BJ (cell line): ENCODE data around the gene DYNC1I2. TPM values are rescaled to one million over a fixed set of nuclear protein-coding genes. Genes with fewer than 3 reads are reported as not detected.

Experiments used
- CTCF ChIA-PET: fragments of 350-600 bp; formaldehyde crosslinking; extraction: SDS; loops from one replicate; lab custom pipeline; 2021; ENCODE audit warnings: antibody characterized with exemption, inconsistent platforms; lab: Yijun Ruan, JAX
- POLR2A ChIA-PET: fragments of 300-600 bp; sonication (Branson Sonifier 250); formaldehyde crosslinking; extraction: SDS; loops from one replicate; lab custom pipeline; 2021; ENCODE audit warnings: antibody characterized with exemption; lab: Charles Lee
- DNase-seq: peaks from one replicate; pipeline ENCODE4 v3.0.0-alpha.2; 2011; ENCODE audit warnings: low read depth
- H3K27me3 ChIP-seq: 2 replicates; pipeline ENCODE4 v1.6.0; 2011; ENCODE audit warnings: low read length; ENCODE audit not compliant: control insufficient read depth, insufficient read depth
- H3K36me3 ChIP-seq: 2 replicates; pipeline ENCODE4 v1.5.1; 2011; ENCODE audit warnings: low read length; ENCODE audit not compliant: control insufficient read depth, insufficient read depth
- H3K4me3 ChIP-seq: 2 replicates; pipeline ENCODE4 v1.5.1; 2011; ENCODE audit warnings: low read depth, mild to moderate bottlenecking, control low read depth, low read length
- polyA plus RNA-seq: library from polyadenylated mRNA; depleted of rRNA; stranded (reverse); fragments of >200 nt; gene quantifications from 2 replicates; pipeline ENCODE4 v1.2.3, GENCODE V29; 2011
- TF ChIP-seq, protein P1 (sequence below): IDR thresholded peaks from 2 replicates; pipeline ENCODE4 v1.5.1; 2011; ENCODE audit warnings: low read depth, mild to moderate bottlenecking, control low read depth, inconsistent platforms, low read length, moderate library complexity; ENCODE audit not compliant: insufficient read depth

Gene DYNC1I2
- polyA plus RNA-seq, 1 experiment = 96.9 TPM

DNA sequence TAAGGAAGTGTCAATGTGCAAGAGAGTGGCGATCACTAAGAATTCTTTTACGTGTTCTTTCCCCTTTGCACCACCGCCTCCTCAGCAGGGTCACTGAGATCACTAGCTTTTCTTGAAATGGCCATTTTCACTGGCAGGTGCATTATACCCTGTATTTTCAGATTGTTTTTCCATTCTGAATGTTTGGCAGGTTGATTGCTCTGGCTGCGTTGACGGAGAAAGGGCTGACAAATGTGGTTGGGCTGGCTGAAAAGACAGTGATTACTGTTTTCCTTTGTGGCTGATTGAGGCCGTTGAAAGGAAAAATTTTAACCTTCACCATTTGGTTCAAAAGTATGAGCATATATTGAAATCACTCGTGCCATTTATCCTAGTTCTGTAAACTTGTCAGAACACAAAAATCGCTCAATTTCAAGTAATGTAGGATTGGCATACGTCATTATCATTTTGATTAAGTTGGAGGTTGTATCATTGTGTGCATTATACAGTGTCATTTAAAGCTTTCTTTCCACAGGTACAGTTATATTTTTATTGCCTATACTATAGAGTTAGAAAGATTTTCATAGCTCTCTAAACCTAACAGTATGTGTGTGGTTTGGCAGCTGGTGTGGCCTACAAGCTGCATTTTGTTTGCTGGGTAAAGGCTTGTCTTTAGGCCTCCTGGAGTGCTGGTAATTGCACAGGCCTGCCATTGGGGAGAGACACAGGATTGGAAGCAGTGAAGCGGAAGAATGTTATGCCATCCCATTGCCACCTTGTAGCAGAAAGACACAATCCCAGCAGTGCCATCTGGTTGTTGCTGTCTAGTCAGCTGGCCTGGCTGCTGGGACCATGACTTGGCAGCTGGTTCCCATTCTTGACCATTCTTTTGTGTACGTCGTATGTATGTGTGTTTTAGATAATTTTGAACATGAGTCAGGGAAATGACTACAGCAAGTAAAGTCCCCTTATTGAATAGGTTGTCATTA lies 36.7 kb downstream of the DYNC1I2 start:
- ChIA-PET POLR2A (no interaction called here), CTCF (interaction anchor here (0.6 to 1.5 kb wide), 5 partner anchors 10 to 403 kb away, joined by 3 to 4 read pairs (median 3); no protein-coding TSS in a partner anchor)
- TF ChIP-seq, protein P1, sequence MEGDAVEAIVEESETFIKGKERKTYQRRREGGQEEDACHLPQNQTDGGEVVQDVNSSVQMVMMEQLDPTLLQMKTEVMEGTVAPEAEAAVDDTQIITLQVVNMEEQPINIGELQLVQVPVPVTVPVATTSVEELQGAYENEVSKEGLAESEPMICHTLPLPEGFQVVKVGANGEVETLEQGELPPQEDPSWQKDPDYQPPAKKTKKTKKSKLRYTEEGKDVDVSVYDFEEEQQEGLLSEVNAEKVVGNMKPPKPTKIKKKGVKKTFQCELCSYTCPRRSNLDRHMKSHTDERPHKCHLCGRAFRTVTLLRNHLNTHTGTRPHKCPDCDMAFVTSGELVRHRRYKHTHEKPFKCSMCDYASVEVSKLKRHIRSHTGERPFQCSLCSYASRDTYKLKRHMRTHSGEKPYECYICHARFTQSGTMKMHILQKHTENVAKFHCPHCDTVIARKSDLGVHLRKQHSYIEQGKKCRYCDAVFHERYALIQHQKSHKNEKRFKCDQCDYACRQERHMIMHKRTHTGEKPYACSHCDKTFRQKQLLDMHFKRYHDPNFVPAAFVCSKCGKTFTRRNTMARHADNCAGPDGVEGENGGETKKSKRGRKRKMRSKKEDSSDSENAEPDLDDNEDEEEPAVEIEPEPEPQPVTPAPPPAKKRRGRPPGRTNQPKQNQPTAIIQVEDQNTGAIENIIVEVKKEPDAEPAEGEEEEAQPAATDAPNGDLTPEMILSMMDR = no peak
- H3K36me3 ChIP-seq = peaks cover 5% of the 10 kb centered on the region
- no peak for DNase-seq
- H3K27me3 ChIP-seq = no peaks in the 10 kb centered on the region
- H3K4me3 ChIP-seq = no peak overlapping the region

DNA sequence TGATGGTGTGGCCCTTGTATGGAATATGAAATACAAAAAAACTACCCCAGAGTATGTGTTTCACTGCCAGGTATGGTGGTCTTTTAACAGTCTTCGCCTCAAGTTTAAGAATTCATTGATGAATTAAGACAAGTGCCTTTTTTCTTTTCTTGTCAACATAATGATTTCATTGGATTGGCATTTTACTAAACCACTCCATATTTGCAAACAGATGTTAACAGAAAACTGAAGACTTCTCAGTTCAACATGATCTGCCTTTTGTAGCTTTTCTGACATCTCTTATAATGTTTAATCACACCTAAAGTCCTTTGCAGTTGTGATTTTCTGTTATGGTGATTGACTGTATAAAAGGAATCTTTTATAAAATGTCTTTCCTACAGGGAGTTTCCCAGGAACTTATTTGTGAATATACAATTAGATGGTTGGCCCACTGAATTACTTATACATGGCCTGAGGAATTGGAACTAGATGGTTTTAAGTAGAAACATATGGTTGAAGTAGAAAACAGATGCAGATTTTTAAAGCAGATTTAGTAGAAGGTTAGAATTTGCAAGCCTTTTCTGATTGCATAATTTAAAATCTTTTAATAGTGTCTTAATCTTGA lies 39.7 kb downstream of the DYNC1I2 start:
- Histone ChIP-seq H3K4me3 (no peak overlapping the region), H3K27me3 (no peaks in the 10 kb centered on the region), H3K36me3 (peaks cover 3% of the 10 kb centered on the region)
- peak; percentile 50 for DNase-seq
- TF ChIP-seq, protein P1 = no peak
- POLR2A ChIA-PET = no interaction called here
- CTCF ChIA-PET = no interaction called here

DNA sequence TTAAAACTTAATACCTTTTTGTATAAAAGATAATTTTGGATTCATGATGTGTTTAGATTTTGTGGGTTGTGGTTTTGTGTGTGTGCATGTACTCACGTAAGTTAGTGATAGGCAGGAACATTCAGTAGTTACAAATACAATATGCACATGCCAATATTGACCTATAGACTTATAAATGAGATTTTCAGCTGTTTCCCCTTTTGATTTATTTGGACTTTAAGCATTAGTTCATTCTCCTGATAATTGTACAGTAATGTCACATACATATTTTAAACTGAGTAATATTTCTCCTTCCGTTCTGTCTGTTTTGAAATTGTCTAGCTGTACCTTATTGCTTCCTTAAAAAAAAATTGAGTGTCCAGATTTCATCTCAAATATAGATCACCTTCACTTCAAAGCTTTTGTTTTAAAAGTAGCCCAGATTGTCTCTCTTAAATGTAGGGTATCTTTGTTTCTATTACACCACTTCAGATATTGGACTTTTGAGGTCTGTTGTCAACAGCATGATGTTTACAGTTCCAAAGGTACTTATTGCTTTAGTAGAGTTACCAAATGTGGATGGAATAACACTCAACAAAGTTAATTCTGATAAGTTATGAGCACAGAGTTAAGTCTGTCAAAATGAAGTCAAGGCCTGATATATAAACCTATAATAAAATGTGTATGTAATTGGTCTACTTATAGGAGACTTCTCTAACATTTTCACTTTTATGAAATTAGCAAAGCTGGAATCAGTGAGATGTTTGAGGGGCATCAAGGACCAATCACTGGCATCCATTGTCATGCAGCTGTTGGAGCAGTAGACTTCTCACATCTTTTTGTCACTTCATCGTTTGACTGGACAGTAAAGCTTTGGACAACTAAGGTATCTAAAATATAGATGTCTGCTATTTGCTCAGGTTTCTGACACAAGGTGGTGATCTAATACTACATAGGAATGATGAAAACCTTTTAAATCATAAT lies 42.0 kb downstream of the DYNC1I2 start:
- DNase-seq = no peak
- H3K36me3 ChIP-seq = peaks cover 2% of the 10 kb centered on the region
- no peaks in the 10 kb centered on the region for H3K27me3 ChIP-seq
- ChIA-PET POLR2A (no interaction called here), CTCF (interaction anchor here (1.1 to 1.3 kb wide), 3 partner anchors 23 to 150 kb away, joined by 3 to 4 read pairs (median 3); no protein-coding TSS in a partner anchor)
- H3K4me3 ChIP-seq = no peak overlapping the region
- TF ChIP-seq, protein P1 = no peak

DNA sequence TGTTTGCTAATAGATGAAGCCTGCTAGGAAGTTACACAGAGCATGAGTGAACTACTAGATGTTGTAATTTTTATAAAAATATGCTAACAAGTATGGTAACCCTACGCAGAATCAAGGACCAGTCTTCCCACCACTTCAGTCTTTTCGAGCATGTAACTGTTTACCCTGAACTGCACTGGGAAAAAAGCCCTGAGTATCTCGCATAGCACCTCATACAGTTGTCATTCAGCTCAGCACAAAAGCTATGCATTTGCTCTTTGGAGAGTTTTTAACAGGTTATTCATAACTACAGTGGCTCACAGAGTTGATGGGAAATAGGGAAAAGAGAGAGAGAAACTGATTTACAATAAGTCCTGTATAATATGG lies 42.7 kb downstream of the DYNC1I2 start:
- CTCF ChIA-PET = interaction anchor here (1.2 to 1.3 kb wide), 2 partner anchors 22 to 30 kb away, joined by 3 to 4 read pairs; no protein-coding TSS in a partner anchor

More for the DNA sequence above, 42.7 kb downstream of the DYNC1I2 start:
- Histone ChIP-seq H3K4me3 (no peak overlapping the region), H3K27me3 (no peaks in the 10 kb centered on the region), H3K36me3 (no peaks in the 10 kb centered on the region; the same call in none of the 2 replicates)
- DNase-seq = no peak
- POLR2A ChIA-PET = no interaction called here
- TF ChIP-seq, protein P1 = no peak
